HG03439 (cell line): ENCODE results near the gene PTGES3L.
"Not testable (repeated sequence)": the region's sequence is repeated elsewhere in the genome, so short reads cannot be mapped to it uniquely, and the experiment has no call there.

ENCODE experiments used
- ATAC-seq: cut with Tn5 transposase; IDR thresholded peaks from one replicate; pipeline ENCODE4 v1.9.1; 2021; ENCODE audit warnings: mild to moderate bottlenecking, moderate library complexity; ENCODE audit not compliant: unreplicated experiment

Gene PTGES3L

GRCh38 chr17:43014649-43015542, 35.0 kb upstream of the PTGES3L start:
- ATAC-seq: no peak

- ATAC-seq: no peak
Measured at GRCh38 chr17:43014020-43014648, 34.3 kb upstream of the PTGES3L start.

GRCh38 chr17:43013296-43013695, 33.4 kb upstream of the PTGES3L start:
- no peak for ATAC-seq

- no peak for ATAC-seq
Measured at GRCh38 chr17:43011728-43012472, 32.0 kb upstream of the PTGES3L start.

- ATAC-seq: no peak
Measured at GRCh38 chr17:43010667-43011308, 30.9 kb upstream of the PTGES3L start.

- peak; percentile 80 for ATAC-seq
Measured at GRCh38 chr17:43006639-43007551, 27.0 kb upstream of the PTGES3L start, which contains the start of gene IFI35. Gene IFI35, plus strand, starts transcription at chr17:43006784. Its CDS starts 164 bp downstream, at chr17:43006948.

GRCh38 chr17:43003542-43004172, 23.8 kb upstream of the PTGES3L start:
- no peak for ATAC-seq

GRCh38 chr17:43000894-43001293, 21.0 kb upstream of the PTGES3L start:
- ATAC-seq: not testable (repeated sequence)

- ATAC-seq: no peak
Measured at GRCh38 chr17:42999003-42999525, 19.2 kb upstream of the PTGES3L start.

- peak; percentile 93 for ATAC-seq
Measured at GRCh38 chr17:42997984-42998938, 18.4 kb upstream of the PTGES3L start, which contains the start of gene RPL27. Gene RPL27, plus strand, starts transcription at chr17:42998419. Its CDS starts 332 bp downstream, at chr17:42998751.

GRCh38 chr17:42997390-42997983, 17.6 kb upstream of the PTGES3L start:
- no peak for ATAC-seq

GRCh38 chr17:42993913-42994312, 14.0 kb upstream of the PTGES3L start:
- not testable (repeated sequence) for ATAC-seq

- no peak for ATAC-seq
Measured at GRCh38 chr17:42992872-42993271, 13.0 kb upstream of the PTGES3L start.

GRCh38 chr17:42991471-42991870, 11.6 kb upstream of the PTGES3L start:
- no peak for ATAC-seq

- no peak for ATAC-seq
Measured at GRCh38 chr17:42989726-42990652, 10.1 kb upstream of the PTGES3L start.

GRCh38 chr17:42989141-42989540, 9.3 kb upstream of the PTGES3L start:
- no peak for ATAC-seq
